ENCODE data around the gene SERPINC1. TPM values are rescaled to one million over a fixed set of nuclear protein-coding genes. Genes with fewer than 3 reads are reported as not detected.
"Not testable (repeated sequence)": the region's sequence is repeated elsewhere in the genome, so short reads cannot be mapped to it uniquely, and the experiment has no call there.

SERPINC1 gene
- total and polyA plus RNA-seq, 2 of the 8 experiments (the other 6 are each of a cell fraction or from before 2014, with no cell fraction given) = 0.08 TPM; not detected in 1

DNA sequence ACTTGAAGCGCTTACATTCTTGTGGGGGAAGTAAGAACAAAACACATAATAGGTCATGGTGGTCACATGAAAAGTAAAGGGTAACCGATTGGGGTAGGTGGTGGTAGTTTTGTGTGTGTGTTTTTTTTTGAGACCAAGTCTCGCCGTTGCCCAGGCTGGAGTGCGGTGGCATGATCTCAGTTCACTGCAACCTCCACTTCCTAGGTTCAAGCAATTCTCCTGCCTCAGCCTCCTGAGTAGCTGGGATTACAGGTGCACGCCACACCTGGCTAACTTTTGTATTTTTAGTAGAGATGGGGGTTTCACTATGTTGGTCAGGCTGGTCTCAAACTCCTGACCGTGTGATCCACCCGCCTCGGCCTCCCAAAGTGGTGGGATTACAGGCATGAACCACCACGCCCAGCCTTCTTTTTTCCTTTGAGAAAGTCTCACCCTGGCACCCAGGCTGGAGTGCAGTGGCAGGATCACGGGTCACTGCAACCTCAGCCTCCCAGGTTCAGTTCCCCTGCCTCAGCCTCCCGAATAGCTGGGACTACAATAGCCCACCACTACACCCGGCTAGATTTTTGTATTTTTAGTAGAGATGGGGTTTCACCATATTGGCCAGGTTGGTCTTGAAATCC is 54.9 kb downstream of the SERPINC1 start:
- WGBS, 2 experiments (ENCODE audit: extremely low coverage in 1 of 2, insufficient coverage in 1 of 2, insufficient read length in 1 of 2, insufficient replicate concordance in 2 of 2, low coverage in 1 of 2, low lambda C conversion rate in 2 of 2, missing lambda C conversion rate in 1 of 2) = 46% methylated on average over 13 of the region's 13 CpGs; no CpG with 5 or more reads in 1 of the 2 experiments
- not testable (repeated sequence) for H2BK20ac ChIP-seq (ENCODE audit: low read length); H2BK120ac ChIP-seq (replicated peaks; ENCODE audit: low read depth, low read length); H3K4ac ChIP-seq (replicated peaks; ENCODE audit: insufficient read length, low read depth, low read length); H3K9ac ChIP-seq (replicated peaks in 1 of 4; ENCODE audit: extremely low read depth in 1 of 4, low read depth in 3 of 4, low read length in 3 of 4); H3K27ac ChIP-seq (ENCODE audit: low read depth, low read length); H2AFZ ChIP-seq (ENCODE audit: low read length); FAIRE-seq; H3K27me3 ChIP-seq (replicated peaks in 1 of 4; ENCODE audit: control insufficient read depth in 3 of 4, extremely low read depth in 1 of 4, insufficient read depth in 3 of 4, low read length in 3 of 4); H3K23ac ChIP-seq (ENCODE audit: insufficient read length); H3K79me1 ChIP-seq (ENCODE audit: low read depth, low read length); H3K4me1 ChIP-seq (replicated peaks in 1 of 4; ENCODE audit: control insufficient read depth in 3 of 4, insufficient read depth in 4 of 4, low read length in 3 of 4); H2BK15ac ChIP-seq (ENCODE audit: low read length); H4K5ac ChIP-seq (ENCODE audit: insufficient read length, low read depth, low read length); H3K4me3 ChIP-seq (ENCODE audit: extremely low read depth in 1 of 4, insufficient read depth in 2 of 4, low read depth in 3 of 4, low read length in 4 of 4); H3K18ac ChIP-seq (ENCODE audit: extremely low read depth, low read length); H3K9me3 ChIP-seq (ENCODE audit: insufficient read depth in 2 of 2, low read depth in 1 of 2, low read length in 1 of 2); H2AK5ac ChIP-seq (ENCODE audit: low read depth, low read length); H4K20me1 ChIP-seq (replicated peaks in 1 of 2; ENCODE audit: control insufficient read depth in 1 of 2, insufficient read depth in 2 of 2, low read length in 2 of 2); H3K14ac ChIP-seq (ENCODE audit: insufficient read length); H3K4me2 ChIP-seq (ENCODE audit: insufficient read depth in 1 of 2, low read depth in 2 of 2, low read length in 2 of 2); H4K91ac ChIP-seq (replicated peaks; ENCODE audit: insufficient read length, low read length); H3K56ac ChIP-seq (replicated peaks; ENCODE audit: insufficient read length, low read depth, low read length); H4K8ac ChIP-seq (ENCODE audit: extremely low read depth, insufficient read depth, low read length); H2BK12ac ChIP-seq (ENCODE audit: low read depth, low read length); H3K23me2 ChIP-seq (ENCODE audit: low read depth, low read length)
- CTCF ChIA-PET (ENCODE audit: partially characterized antibody) = interaction anchor here (1.3 kb wide), 1 partner anchor 431 kb away, joined by 3 read pairs; no protein-coding TSS in a partner anchor
- H2BK5ac ChIP-seq (ENCODE audit: low read depth, low read length) = peak overlapping the region; percentile 15; the same call in 1 of the 2 replicates
- POLR2A ChIA-PET (ENCODE audit: partially characterized antibody) = interaction anchor here (0.7 to 13.3 kb wide), 25 partner anchors 13 to 432 kb away, joined by 3 to 475 read pairs (median 4); partner anchors contain the start of genes CENPL, DARS2 and KLHL20
- H3K36me3 ChIP-seq (ENCODE audit: control insufficient read depth in 2 of 4, insufficient read depth in 4 of 4, low read length in 3 of 4) = peaks cover 27 to 63% (median 51%) of the 10 kb centered on the region in 4 experiments
- peak in 1 of 2 experiments; percentile 67 for DNase-seq (ENCODE audit: low read depth in 1 of 2, low spot score in 2 of 2)
- 0 out of 2 replicates have a peak, but pooled peaks have one; percentile 13 for TF ChIP-seq SP4 (IDR thresholded peaks at IDR 0.05; ENCODE audit: low read length)
- TF ChIP-seq TBP (IDR thresholded peaks at IDR 0.05; ENCODE audit: low read depth, low read length) = 0 out of 2 replicates have a peak, but pooled peaks have one; percentile 25
- peak; percentile 97 for TF ChIP-seq POLR2AphosphoS5 (IDR thresholded peaks at IDR 0.05; ENCODE audit: low read depth, low read length)
- TF ChIP-seq POLR2A (IDR thresholded peaks at IDR 0.05; ENCODE audit: control extremely low read depth in 1 of 2, low read depth in 2 of 2, low read length in 2 of 2) = peak; percentile 78 to 91
- H3K79me2 ChIP-seq (ENCODE audit: control insufficient read depth in 1 of 2, insufficient read depth in 2 of 2, low read length in 2 of 2) = peaks cover 0 to 27% of the 10 kb centered on the region in 2 experiments; a peak in 3 of 4 replicates

All from H1 (cell line).